AG09319 (cell line): ENCODE results near the gene IPO4.

Source experiments
- DNase-seq: peaks from one replicate; pipeline ENCODE4 v3.0.0-alpha.2; 2010; ENCODE audit warnings: low read depth; ENCODE audit errors: extremely low read depth
- CTCF ChIP-seq: IDR thresholded peaks from 2 replicates; pipeline ENCODE4 v1.5.1; 2011; ENCODE audit warnings: low read depth, mild to moderate bottlenecking, inconsistent platforms, low read length, moderate library complexity

The IPO4 gene

DNA sequence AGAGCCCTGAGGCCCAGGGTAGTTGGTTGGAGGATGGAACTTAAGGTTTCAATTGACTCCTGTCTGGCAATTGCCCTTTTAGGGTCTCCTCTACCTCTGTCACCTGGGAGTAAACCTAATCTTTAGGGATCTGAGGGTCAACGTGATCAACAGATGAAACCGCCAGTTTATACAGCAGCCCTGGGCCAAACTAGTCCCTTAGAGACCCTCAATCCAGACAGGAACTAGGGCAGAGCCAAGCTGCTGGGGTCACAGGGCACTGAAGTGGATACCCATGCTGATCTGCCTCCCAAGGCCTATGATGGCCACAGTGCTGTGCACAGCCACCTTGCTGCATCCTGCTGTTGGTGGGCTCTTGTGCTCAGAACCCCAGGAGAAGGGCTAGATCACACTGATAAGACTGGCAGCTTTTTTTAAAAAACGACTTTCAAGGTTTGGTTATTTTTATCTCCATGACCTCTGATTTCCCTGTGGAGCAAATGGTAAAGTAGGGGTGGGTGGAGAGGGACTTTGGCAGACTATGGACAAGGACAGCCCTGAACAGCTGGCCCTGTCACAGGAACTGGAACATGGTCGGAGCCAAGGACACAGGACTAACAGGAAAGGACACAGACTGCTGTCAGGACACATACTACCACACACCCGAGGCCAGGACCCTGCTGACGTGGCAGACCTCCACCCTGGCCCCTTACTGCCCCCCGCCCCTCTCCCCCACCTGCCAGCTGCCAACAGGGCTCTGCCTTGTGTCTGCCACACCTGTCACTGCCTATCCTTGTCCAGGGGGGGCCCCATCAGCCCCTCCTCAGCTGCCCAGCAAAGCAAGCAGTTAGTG, 57.7 kb downstream of the IPO4 start:
- no peak for DNase-seq

GRCh38 chr14:24130380-24130716, 58.3 kb downstream of the IPO4 start, which contains the start of gene FITM1:
TSS of gene FITM1 (plus strand) at chr14:24130659. CDS start at chr14:24131564, 905 bp downstream.
- TF ChIP-seq CTCF, result no peak
- DNase-seq, result no peak

More for the DNA sequence above, 57.7 kb downstream of the IPO4 start:
- no peak for TF ChIP-seq CTCF
